HCT116 (cell line): ENCODE results near the gene RRAD. TPM values are rescaled to one million over a fixed set of nuclear protein-coding genes. Genes with fewer than 3 reads are reported as not detected.

Source experiments
- ATAC-seq: fragments of 200-7000 bp; cut with Tn5 transposase; 2 replicates; pipeline ENCODE4 v1.9.1; 2020; ENCODE audit warnings: mild to moderate bottlenecking, moderate library complexity
- BruUV-seq: library from RNA; stranded (reverse); fragments of 400-500 nt; replicated peaks from 2 replicates; lab custom pipeline; 2021; lab: Mats Ljungman, UMichigan
- CTCF ChIA-PET: fragments of 300-600 bp; sonication (Branson Sonifier 250); formaldehyde crosslinking; loops from one replicate; lab custom pipeline; 2021; ENCODE audit warnings: antibody characterized with exemption; lab: Charles Lee
- POLR2A ChIA-PET: fragments of 300-600, 350-600 bp; sonication (Branson Sonifier 250); formaldehyde crosslinking; loops from one replicate; lab custom pipeline; 2021; ENCODE audit warnings: antibody characterized with exemption; lab: Charles Lee
- RAD21 ChIA-PET, 2 experiments: fragments of 300-600 bp; sonication (Branson Sonifier 250); formaldehyde crosslinking; loops; one replicate each; lab custom pipeline; 2023; ENCODE audit warnings: low total read pairs in 2 of 2; ENCODE audit not compliant: uncharacterized antibody in 2 of 2, unreplicated experiment in 2 of 2, low non-redundant PET in 1 of 2; lab: Charles Lee
- DNase-seq: peaks from one replicate; pipeline ENCODE4 v3.0.0-alpha.2; 2010; ENCODE audit warnings: low read depth, low spot score
- H2AFZ ChIP-seq: fragments of 200-600 bp; shearing (Covaris generic), sonication (generic); 2 replicates; pipeline ENCODE4 v1.6.1; 2017; ENCODE audit warnings: low read depth, mixed run types, mixed read lengths, antibody characterized with exemption, low read length; ENCODE audit not compliant: poor library complexity, severe bottlenecking
- H3K27ac ChIP-seq: 2 replicates; pipeline ENCODE4 v1.5.1; 2012; ENCODE audit warnings: low read depth, low read length
- H3K27me3 ChIP-seq: fragments of 200-600 bp; sonication (generic); 2 replicates; pipeline ENCODE4 v1.6.1; 2016; ENCODE audit warnings: mixed run types, low read length, mixed read lengths; ENCODE audit not compliant: insufficient read depth
- H3K36me3 ChIP-seq, 2 experiments: fragments of 200-500 bp in 1 of 2; fragments of 200-600 bp in 1 of 2; sonication (Bioruptor generic) in 1 of 2; sonication (generic) in 1 of 2; 2 replicates each; pipeline versions ENCODE4 v1.5.1 to v1.6.1; 2014 to 2016; ENCODE audit warnings: low read length in 2 of 2, inconsistent platforms in 1 of 2, mixed read lengths in 1 of 2, mixed run types in 1 of 2; ENCODE audit not compliant: insufficient read depth in 2 of 2, control insufficient read depth in 1 of 2
- H3K4me1 ChIP-seq, 2 experiments: fragments of 200-600 bp in 1 of 2; sonication (generic) in 1 of 2; 2 replicates each; pipeline versions ENCODE4 v1.5.1 to v1.6.1; 2012 to 2017; ENCODE audit warnings: low read length in 2 of 2, inconsistent platforms in 1 of 2, mild to moderate bottlenecking in 1 of 2, mixed read lengths in 1 of 2, mixed run types in 1 of 2, moderate library complexity in 1 of 2; ENCODE audit not compliant: insufficient read depth in 2 of 2, control insufficient read depth in 1 of 2
- H3K4me2 ChIP-seq: fragments of 200-600 bp; sonication (generic); 2 replicates; pipeline ENCODE4 v1.6.1; 2017; ENCODE audit warnings: mixed run types, low read length, mixed read lengths
- H3K4me3 ChIP-seq, 2 experiments: fragments of 200-600 bp in 1 of 2; sonication (generic) in 1 of 2; replicated peaks in 1 of 2; 2 replicates each; pipeline ENCODE4 v1.5.1; 2011 to 2016; ENCODE audit warnings: low read length in 2 of 2, control low read depth in 1 of 2, low read depth in 1 of 2, mild to moderate bottlenecking in 1 of 2, mixed read lengths in 1 of 2, mixed run types in 1 of 2
- H3K79me2 ChIP-seq: fragments of 200-600 bp; sonication (generic); 2 replicates; pipeline ENCODE4 v1.6.1; 2017; ENCODE audit warnings: mild to moderate bottlenecking, mixed run types, low read length, moderate library complexity, mixed read lengths; ENCODE audit not compliant: insufficient read depth
- H3K9ac ChIP-seq: fragments of 200-600 bp; sonication (generic); 2 replicates; pipeline ENCODE4 v1.6.1; 2016; ENCODE audit warnings: low read length, mixed read lengths
- H3K9me2 ChIP-seq: fragments of 200-600 bp; sonication (generic), shearing (Covaris generic); 2 replicates; pipeline ENCODE4 v1.6.1; 2017; ENCODE audit warnings: mixed run types, mild to moderate bottlenecking, moderate library complexity; ENCODE audit not compliant: insufficient read depth
- H3K9me3 ChIP-seq, 2 experiments: fragments of 200-500 bp in 1 of 2; fragments of 200-600 bp in 1 of 2; sonication (Bioruptor generic) in 1 of 2; sonication (generic) in 1 of 2; 2 replicates each; pipeline ENCODE4 v1.6.1; 2014 to 2017; ENCODE audit warnings: low read length in 2 of 2, mixed read lengths in 2 of 2, inconsistent platforms in 1 of 2, low read depth in 1 of 2, mild to moderate bottlenecking in 1 of 2, mixed run types in 1 of 2, moderate library complexity in 1 of 2; ENCODE audit not compliant: control insufficient read depth in 1 of 2, insufficient read depth in 1 of 2
- H4K20me1 ChIP-seq: fragments of 200-600 bp; sonication (generic), shearing (Covaris generic); 2 replicates; pipeline ENCODE4 v1.6.1; 2017; ENCODE audit warnings: mixed run types, mild to moderate bottlenecking, moderate library complexity; ENCODE audit not compliant: insufficient read depth
- ATF3 ChIP-seq: IDR thresholded peaks from 2 replicates; pipeline ENCODE4 v1.6.1; 2012
- CEBPB ChIP-seq: IDR thresholded peaks from 2 replicates; pipeline ENCODE4 v1.6.1; 2012; ENCODE audit warnings: low read depth
- EGR1 ChIP-seq: IDR thresholded peaks from 2 replicates; pipeline ENCODE4 v1.6.1; 2012; ENCODE audit warnings: low read depth
- EZH2 ChIP-seq: fragments of 200-600 bp; sonication (generic); IDR thresholded peaks from 2 replicates; pipeline ENCODE4 v1.6.1; 2017; ENCODE audit warnings: antibody characterized with exemption, mixed run types
- POLR2AphosphoS5 ChIP-seq: IDR thresholded peaks from 2 replicates; pipeline ENCODE4 v1.6.1; 2011; ENCODE audit warnings: mild to moderate bottlenecking, low read depth, low read length, moderate library complexity
- SIN3A ChIP-seq: IDR thresholded peaks from 2 replicates; pipeline ENCODE4 v1.6.1; 2012; ENCODE audit warnings: low read depth
- TCF7L2 ChIP-seq: IDR thresholded peaks from 2 replicates; pipeline ENCODE4 v1.7.0; 2011; ENCODE audit warnings: borderline replicate concordance, inconsistent platforms; ENCODE audit not compliant: insufficient read depth, insufficient read length; ENCODE audit errors: extremely low read depth
- YY1 ChIP-seq: IDR thresholded peaks from 2 replicates; pipeline ENCODE4 v1.6.1; 2011; ENCODE audit warnings: low read length, low read depth, moderate library complexity, mild to moderate bottlenecking; ENCODE audit not compliant: insufficient replicate concordance; ENCODE audit errors: extremely low read depth
- intact Hi-C: fragments of 100-400 bp; cut with micrococcal nuclease; formaldehyde crosslinking; loops from 2 replicates; pipeline ENCODE4 v1.10.0; 2022
- total RNA-seq: library from RNA; stranded (reverse); gene quantifications from one replicate; pipeline ENCODE4 v1.2.1, GENCODE V29; 2021; ENCODE audit not compliant: unreplicated experiment
- TF ChIP-seq, protein P1 (sequence below): IDR thresholded peaks from 2 replicates; pipeline ENCODE4 v1.6.1; 2011; ENCODE audit warnings: mild to moderate bottlenecking, low read length, moderate library complexity; ENCODE audit not compliant: insufficient replicate concordance; ENCODE audit errors: extremely low read depth

RRAD gene
- total RNA-seq, 1 experiment from 2014 or later, result 2.2 TPM

DNA sequence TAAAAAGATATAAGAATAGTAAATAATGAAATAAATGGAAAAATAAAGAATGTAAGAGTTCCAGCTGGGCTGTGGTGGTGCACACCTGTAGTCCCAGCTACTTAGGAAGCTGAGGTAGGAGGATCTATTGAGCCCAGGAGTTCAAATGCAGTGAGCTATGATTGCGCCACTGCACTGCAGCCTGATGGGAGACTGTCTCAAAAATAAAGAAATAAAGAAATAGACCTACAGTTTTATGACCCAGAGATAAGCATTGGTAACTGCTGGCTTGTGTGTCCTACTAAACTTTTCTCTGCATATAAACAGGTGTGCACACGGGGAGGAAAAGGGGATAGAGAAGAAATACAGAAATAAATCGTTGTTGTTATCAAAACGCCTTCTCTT lies 52.8 kb downstream of the RRAD start:
- Histone ChIP-seq H3K27me3 (no peaks in the 10 kb centered on the region), H3K4me2 (peak overlapping the region; percentile 87), H3K9ac (peak overlapping the region; percentile 59), H3K27ac (peak overlapping the region; percentile 65), H3K9me2 (no peaks in the 10 kb centered on the region), H3K9me3 (no peaks in the 10 kb centered on the region), H3K4me3 (peak overlapping the region; percentile 42 to 57), H3K36me3 (no peaks in the 10 kb centered on the region), H3K4me1 (peaks cover 12 to 27% of the 10 kb centered on the region in 2 experiments), H2AFZ (peak overlapping the region; percentile 28), H3K79me2 (no peaks in the 10 kb centered on the region), H4K20me1 (no peaks in the 10 kb centered on the region)
- TF ChIP-seq SIN3A, result no peak
- TF ChIP-seq EZH2, result no peak
- TF ChIP-seq ATF3, result no peak
- TF ChIP-seq CEBPB, result no peak
- no peak for TF ChIP-seq TCF7L2
- TF ChIP-seq, protein P1, sequence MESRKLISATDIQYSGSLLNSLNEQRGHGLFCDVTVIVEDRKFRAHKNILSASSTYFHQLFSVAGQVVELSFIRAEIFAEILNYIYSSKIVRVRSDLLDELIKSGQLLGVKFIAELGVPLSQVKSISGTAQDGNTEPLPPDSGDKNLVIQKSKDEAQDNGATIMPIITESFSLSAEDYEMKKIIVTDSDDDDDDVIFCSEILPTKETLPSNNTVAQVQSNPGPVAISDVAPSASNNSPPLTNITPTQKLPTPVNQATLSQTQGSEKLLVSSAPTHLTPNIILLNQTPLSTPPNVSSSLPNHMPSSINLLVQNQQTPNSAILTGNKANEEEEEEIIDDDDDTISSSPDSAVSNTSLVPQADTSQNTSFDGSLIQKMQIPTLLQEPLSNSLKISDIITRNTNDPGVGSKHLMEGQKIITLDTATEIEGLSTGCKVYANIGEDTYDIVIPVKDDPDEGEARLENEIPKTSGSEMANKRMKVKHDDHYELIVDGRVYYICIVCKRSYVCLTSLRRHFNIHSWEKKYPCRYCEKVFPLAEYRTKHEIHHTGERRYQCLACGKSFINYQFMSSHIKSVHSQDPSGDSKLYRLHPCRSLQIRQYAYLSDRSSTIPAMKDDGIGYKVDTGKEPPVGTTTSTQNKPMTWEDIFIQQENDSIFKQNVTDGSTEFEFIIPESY, result no peak
- TF ChIP-seq POLR2AphosphoS5, result no peak
- TF ChIP-seq YY1, result no peak
- TF ChIP-seq EGR1, result no peak
- RAD21 ChIA-PET, result interaction anchor here (0.5 to 1.6 kb wide), 5 partner anchors 23 to 466 kb away, joined by 3 to 6 read pairs (median 3); partner anchors contain the start of gene NAE1 (in 1 of the 2)
- intact Hi-C loops, result loop anchor here (2.0 to 5.0 kb wide), 2 partner anchors 310 to 466 kb away; no protein-coding TSS in a partner anchor
- POLR2A ChIA-PET, result interaction anchor here (0.8 to 1.6 kb wide), 5 partner anchors 9 to 466 kb away, joined by 3 to 5 read pairs (median 4); partner anchors contain the start of gene NAE1
- BruUV-seq, result no TSS peak
- no peak for ATAC-seq
- no peak for DNase-seq
- CTCF ChIA-PET, result interaction anchor here (0.7 to 2.6 kb wide), 16 partner anchors 10 to 467 kb away, joined by 3 to 19 read pairs (median 4); partner anchors contain the start of genes CES3 and NAE1
